Kidney glomerular epithelial cell (primary cell): ENCODE measurements around the gene PPL.
"Not testable (repeated sequence)": the region's sequence is repeated elsewhere in the genome, so short reads cannot be mapped to it uniquely, and the experiment has no call there.

ENCODE experiments used
- DNase-seq: peaks from one replicate; lab custom pipeline; 2025; lab: John Stamatoyannopoulos, UW

Gene PPL

DNA sequence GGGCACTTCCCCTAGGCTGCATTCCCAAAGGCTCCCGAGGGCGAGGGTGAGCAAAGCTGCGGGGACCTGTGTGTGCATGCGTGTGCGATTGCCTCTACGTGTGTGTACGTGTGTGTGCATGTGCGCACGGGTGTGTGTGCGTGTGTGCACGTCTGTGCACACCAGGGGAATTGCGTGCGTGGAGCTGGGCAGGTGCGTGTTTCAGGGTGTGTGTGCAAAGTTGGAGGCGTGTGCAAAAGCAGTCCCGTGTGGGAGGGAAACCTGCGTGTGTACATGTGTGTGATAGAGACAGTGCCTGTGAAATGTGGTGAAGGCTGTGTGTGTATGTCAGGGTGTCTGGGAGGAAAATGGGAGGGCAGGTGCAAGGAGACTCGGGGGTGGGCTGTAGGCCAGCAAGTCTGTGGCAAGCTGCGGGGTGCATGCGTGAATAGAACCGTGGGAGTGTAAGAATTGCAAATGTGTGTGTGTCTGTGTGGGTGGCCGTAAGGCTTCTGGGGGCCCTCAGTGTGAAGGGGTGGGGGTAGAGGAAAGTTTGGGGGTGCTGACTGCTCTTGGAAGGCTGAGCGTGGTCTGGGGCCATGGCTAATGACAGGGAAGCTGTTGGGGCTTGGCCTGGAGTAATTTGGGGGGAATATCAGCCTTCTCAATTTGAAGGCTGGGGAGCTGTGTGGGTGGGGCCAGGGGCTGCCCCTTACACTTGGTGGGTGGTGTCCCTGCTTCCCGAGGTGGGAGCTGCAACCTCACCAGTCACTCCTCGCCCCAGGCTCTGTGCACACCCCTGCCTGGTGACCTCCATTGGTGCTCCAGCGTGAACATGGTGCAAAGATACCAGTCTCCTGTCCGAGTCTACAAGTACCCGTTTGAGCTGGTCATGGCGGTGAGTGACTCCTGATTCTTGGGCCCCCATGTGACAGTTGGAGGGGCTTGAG lies 21.8 kb upstream of the PPL start:
- DNase-seq: no peak

DNA sequence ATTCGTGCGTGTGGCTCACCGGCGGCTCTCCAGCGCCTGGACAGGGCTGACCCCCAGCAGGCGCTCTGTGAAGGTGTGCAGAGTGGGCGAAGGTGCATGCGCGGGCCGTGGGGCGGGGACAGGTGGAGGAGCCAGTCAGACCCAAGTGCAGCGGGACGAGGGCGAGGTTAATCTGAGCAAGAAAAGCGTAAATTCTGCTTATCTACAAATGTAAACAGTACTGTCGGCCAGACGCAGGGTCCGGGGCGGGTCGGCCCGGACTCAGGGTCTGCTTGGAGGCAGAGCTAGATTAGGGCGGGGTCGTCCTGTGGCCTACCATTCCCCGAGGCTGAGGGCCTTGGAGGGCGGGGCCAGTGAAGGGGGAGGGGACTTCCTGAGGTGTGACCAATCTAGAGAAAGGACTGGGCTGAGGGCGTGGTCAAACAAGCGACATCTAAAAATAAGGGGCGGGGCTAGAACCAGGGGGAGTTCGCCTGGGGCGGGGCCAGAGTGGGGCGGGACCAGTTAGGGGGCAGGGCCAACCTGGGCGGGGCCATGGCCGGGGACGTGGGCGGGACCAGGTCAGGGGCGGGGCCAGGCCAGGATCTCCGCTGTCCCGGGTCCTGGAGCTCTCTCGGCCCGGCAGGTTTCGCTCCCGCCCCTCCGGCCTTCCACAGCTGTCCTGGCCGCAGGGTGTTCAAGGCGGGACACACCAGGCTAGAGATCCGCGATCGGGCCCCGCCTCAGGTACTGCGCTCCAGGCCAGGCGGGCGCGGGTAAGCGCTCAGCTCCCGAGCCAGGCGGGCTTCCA lies 21.0 kb upstream of the PPL start, which contains the start of gene SEC14L5:
TSS of gene SEC14L5 (plus strand) at position 611 of the 790 bp plus-strand sequence. CDS start 994 bp downstream, outside the sequence.
- peak; percentile 93 for DNase-seq

DNA sequence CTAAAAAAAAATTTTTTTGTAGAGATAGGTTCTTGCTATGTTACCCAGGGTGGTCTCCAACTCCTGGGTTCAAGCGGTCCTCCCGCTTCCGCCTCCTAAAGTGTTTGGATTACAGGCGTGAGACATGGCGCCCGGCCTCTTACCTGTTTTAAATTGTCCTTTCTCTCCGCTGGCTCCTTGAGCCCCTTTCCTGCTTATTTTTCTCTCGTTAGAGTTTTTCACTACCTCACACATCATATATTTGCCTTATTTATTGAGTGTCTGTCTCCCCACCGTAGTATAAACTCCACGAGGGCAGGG lies 20.4 kb upstream of the PPL start:
- no peak for DNase-seq

DNA sequence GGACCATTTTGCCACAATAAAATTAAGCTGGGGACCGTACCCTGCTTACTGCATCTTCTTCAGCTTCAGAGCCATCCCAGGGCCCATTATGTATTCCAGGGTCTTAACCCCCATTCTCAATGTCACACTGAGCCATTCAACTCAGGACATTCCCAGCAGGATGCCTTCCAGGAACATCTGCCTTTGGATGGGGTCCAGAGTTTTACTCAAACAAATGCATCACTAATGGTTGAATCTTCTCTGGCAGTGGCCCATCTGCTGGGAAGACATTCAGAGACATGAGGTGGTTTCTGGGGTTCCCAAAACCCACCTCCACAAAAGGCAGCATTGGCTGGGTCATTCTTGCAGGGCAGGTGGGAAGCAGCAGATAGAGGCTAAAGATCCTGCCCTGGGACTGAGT lies 17.8 kb upstream of the PPL start:
- DNase-seq: no peak

DNA sequence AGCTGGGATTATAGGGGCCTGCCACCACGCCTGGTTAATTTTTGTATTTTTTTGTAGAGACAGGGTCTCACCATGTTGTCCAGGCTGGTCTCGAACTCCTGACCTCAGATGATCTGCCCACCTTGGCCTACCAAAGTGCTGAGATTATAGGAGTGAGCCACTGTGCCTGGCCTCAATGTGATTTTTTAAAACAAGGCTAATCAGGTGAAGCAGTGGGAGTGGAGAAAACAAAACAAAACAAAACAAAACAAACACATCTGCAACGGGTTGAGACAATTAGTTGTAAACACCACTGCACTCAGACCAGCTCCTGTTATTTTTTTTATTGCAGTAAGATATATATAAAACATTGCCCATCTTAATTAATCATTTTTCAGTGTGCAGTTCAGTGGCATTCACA lies 14.6 kb upstream of the PPL start:
- DNase-seq: not testable (repeated sequence)

DNA sequence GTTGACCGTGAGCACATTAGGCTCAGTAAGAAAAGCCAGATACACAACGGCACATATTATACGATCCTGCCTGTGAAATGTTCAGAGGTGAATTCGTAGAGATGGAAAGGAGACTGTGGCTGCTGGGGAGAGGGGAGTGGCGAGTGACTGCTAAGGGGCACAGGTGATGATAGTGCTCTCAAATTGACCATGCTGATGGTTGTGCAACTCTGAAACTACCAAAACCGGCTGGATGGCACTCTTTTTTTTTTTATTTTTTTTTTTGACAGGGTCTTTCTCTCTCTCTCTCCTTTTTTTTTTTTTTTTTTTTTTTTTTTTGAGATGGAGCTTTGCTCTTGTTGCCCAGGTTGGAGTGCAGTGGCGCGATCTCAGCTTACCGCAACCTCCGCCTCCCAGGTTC lies 13.0 kb upstream of the PPL start:
- DNase-seq: no peak

DNA sequence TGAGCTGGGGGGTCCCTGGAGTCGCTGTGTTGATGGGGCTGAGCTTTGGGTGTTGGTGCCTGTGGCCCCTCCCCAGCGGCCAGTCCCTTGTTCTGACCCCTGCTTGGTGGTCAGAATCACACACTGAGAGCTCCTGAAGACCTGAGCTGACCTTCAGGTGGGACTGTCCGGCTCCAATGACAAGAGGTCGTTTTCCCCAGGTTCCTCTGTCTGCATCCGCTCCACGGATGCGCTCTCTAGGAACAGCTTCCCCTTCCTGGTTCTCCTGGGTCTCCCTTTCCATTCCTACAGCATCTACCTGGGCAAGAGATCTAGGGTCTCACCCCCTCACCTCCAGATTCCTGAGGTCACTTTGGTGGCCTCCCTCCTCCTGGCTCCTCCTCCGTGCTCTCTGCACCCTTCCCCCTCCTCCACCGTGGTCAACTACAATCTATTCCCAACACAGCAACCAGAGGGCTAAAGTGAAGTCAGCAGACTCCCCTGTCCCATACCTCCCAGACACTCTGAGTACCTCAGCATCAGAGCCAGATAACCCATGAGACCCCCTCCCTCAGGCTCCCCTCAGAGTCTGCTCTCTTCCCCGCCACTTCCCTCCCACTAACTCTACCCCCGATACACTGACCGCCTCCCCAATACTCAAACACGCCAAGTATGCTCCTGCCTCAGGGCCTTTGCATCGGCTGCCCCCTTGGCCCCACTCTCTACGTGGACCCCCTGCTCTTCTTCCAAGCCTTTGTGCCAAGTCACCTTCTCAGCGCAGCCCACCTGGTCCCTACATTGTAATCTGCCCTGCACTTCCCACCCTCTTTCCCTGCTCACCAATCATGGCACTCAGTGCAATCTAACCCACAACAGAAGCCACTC lies 12.2 kb upstream of the PPL start:
- DNase-seq: no peak

DNA sequence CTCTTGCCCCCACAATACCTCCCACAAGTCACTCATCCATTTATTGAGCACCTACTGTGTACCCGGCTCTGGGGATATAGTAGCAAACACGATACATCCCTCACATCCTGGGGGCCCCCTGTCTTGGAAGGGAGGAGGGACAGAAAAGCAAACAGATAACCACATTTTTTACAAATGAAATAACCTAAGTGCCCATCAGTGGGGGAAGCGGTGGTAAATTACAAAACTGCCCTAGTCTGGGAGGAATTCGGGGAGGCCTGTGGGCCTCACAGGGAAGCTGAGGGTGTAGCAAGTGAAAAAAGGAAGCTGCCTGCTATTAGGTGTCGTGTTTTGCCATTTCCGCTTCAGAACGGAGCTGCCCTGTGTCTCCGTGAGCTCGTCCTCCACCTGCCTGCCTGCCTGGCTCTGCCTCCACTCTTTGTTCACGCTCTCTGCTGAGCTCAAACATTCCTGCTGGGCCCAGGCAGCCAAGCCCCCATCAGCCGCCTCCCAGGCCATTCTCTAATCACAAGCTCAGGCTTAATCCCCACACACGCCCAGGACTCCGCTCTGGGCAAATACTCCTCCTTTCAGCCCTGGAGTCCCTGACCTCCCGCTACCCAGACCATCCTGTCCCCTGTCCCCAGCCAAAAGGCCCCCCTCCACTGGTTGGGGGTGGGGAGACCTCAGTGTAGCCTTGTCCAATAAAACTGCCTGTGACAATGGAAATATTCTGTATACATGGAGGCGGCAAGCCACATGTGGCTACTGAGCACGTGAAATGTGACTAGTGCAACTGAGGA lies 11.0 kb upstream of the PPL start:
- DNase-seq: no peak

DNA sequence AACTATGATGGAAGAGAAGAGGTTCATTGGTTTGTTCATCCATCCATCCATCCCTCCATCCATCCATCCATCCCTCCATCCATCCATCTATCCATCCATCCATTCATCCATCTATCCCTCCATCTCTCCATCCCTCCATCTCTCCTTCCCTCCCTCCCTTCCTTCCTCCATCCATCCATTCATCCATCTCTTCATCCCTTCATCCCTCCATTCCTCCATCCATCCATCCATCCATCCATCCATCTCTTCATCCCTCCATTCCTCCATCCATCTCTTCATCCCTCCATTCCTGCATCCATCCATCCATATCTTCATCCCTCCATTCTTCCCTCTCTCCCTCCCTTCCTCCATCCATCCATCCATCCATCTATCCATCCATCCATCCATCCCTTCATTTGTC lies 10.0 kb upstream of the PPL start:
- no peak for DNase-seq

DNA sequence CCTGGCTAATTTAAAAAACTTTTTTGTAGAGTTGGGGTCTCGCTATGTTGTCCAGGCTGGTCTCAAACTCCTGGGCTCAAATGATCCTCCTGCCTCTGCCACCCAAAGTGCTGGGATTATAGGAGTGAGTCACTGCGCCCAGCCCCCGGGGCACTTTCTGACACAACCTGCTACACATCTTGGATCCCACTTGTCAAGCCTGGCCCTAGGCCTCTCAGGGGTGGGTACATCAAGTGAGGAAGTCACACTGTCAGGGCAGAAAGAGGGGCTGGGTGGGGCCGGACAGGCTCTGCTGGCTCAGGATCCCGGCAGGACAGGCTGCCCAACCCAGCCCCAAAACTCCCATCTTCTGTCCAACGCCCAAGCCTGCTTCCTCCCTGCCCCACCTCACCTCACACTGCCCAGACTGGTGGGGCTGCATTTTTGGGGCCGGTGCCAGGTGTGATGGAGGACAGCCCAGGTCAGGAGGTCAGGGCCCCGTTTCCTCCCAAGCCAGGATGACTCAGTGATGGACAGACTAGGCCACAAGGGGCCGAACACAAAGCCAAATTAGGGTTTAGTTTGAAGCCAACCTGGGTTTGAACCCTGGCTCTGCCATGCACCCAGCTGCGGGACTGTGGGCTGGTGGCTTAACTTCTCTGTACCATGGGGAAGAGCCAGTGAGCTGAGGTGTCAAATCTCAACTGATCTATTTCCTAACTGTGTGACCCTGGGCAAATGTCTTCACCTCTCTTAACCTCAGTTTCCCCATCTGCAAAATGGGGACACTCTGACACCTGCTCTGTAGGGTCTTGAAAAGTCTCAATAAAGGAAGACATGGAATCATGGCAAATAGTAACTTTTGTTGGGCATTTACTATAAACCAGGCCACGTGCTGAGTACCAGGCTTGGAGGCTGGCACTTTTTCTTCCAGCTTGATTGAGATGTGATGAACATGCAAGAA lies 8.9 kb upstream of the PPL start:
- DNase-seq: no peak

DNA sequence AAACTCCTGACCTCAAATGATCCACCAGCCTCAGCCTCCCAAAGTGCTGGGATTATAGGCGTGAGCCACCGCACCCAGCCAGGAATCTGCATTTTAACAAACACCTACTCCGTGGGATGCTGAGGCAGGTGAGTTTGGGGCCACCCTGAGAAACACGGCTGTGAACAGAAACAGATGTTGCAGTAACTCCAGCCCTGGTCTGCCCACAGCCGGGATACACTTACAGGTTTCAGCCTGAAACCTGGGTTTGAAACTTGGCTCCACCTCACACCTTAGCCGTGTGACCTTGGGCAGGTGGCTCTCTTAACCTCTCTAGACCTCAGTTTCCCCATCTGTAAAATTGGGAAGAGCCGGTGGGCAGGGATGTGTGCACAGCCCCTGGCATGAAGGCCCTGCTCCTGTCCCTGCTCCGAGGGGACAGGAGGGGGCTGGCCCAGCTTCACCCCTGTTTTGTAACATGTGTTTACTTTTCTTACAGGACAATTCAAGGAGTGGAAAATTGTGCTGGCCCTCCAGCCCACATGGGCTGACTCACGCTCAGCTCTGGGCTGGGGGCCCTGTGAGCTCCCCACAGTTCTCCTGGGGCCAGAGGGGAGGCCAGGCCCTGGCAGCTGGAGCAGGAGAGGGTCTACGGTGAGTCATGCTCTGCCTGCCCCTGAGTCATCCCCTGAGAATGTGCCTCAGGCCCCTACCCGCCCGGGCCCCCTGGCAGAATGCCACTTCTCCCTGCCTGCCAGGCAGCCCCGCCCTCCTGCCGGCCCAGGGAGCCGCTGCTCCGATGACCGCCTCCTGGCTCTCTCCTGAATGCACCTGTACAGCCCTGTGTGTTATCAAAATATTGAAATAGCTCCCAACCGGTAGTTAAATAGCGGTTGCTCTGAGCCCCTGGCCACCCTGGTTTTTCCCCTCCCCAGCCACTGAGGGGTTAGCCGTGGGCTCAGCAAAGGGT lies 7.7 kb upstream of the PPL start:
- DNase-seq: peak; percentile 91

DNA sequence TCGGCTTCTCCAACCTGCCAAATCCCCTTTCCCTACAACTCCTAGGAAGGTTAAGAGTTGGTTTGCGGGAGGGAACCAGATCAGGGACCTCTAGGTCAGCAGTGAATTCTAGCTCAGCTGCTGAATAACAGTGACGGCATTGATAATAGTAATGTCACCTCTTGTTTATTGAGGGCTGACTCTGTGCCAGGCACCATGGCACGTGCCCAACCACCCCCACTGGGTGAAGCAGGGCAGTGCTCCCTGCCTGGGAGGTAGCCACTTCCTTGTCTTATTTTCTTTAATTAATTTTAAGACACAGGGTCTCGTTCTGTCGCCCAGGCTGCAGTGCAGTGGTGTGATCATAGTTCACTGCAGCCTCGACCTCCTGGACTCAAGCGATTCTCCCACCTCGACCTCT lies 5.5 kb upstream of the PPL start:
- DNase-seq: no peak

DNA sequence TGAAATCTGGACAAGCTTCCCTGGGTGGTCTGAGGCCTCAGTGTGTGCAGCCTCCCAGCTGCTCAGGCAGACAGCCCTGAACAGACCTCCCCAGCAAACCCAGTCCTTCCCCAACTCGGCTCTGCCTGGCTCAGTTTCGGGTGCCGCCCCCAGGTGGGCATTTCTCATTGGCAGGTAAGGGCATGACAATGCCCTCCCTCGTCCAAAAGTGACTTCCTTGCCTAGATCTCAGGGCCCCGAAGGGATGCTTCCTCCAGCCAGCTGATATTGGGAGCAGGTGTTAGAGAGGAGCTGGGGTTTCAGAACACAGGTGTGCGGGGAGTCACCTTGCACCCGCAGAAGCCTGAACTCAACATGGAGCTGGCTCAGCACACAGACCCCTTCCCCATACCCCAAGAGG lies 3.8 kb upstream of the PPL start:
- no peak for DNase-seq

DNA sequence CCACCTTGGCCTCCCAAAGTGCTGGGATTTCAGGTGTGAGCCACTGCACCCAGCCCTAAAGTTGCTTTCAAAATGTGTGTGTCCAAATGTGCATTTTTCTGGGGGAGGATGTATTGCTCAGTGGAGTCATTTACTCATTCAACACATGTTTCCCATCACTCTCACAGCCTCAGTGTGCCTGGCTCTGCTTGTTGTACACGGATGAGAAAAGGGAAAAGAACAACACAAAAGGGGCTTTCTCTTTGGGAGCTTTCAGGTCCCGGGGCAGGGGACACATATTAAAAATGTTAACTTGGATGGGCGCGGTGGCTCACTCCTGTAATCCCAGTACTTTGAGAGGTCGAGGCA lies 1.7 kb upstream of the PPL start:
- no peak for DNase-seq

DNA sequence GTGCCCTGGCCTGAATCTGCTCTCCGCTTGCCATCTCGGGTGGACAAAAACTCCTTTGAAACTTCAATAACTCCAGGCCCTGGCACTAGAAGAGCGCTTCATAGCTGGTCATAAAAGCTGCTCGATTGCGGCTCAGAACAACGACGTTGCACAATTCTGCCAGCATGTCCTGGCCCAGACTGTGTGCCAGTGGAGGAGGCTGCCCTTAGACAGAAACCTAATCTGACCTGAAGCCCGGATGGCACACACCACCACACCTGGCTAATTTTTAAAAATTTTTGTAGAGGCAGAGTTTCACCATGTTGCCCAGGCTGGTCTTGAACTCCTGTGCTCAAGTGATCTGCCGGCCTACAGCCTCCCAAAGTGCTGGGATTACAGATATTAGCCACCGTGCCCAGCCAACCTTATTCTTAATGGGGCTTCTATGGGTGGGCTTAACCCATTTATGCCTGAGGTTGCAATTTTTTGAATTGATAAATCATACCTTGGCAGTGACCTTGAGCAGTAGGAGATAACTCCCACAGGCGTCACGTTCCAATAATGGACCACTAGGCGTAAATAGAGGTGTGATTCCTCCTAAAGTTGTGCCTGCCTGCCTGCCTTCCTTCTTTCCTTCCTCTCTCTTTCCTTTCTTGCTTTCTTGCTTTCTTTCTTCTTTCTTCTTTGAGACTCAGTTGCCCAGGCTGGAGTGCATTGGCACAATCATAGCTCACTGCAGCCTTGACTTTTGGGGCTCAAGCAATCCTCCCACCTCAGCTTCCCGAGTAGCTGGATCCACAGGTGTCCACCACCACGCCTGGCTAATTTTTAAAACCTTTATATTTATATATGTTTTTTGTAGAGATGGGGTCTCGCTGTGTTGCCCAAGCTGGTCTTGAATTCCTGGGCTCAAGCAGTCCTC lies 1.1 kb upstream of the PPL start:
- no peak for DNase-seq

DNA sequence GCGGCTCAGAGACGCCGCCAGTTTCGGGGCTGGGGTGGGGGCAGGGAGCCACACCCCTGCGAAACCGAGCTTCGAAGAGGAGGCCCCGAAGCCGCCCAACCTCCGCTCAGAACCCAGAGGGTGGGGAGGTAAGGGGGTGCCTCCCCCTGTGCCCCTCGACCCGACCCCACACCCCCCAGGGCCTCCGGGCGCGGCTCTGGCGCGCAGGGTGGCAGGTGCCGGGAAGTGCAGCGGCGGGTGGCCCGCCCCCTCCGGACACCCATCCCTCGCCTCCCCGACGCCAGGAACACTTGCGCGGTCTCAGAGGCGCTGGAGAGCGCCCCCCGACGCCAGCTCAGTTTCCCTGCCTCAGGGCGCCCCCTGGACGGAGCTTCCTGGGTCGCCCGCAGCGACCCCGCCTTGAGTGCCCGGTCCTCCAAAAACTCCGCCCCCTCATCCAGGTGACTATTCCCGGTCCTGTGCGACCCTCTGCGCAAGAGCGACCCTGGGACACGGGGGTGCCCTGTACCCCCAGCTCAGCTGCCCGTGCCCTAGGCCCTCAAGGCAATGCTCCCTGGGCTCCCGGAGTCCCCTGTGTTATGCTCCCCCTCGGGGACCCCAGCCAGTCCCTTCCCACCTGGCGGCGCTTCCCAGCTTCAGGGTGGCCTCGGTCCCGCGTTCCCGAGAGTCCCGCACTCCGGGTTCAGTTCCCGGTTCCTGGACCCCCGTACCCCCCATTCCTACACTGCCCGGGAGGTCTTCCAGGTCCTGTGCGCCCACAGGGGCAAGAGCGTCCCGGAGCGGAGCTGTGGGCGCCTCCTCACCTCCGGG lies 562 bp downstream of the PPL start:
- no peak for DNase-seq

DNA sequence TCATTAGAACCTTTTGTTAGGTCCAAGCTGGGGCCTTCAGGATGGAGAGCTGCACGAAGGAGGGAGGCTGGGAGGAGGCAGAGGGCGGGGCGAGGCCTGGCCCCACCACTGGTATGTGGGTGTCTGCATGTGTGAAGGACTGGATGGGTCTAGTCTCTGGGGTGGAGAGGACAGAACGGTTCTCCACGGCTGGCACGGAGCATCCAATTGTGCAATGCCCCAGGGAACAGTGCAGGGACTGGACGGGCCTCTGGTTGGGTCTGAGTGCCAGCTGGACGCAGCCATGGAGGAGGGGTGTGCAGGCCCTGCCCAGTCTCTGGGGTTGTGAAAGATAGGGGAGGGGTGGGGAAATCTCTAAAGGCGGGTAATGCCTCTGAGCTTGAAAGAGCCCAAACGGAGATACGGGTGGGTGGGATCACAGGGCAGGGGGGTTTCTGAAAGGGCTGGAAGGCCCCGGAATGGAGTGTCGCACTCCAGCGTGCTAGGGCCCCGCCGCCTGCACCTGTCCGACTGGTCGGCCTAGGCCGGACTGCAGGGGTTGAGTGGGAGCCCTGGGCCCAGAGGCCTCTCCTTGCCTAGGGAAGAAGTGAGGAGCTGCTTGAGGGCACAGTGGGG lies 1.6 kb downstream of the PPL start:
- DNase-seq: no peak
